CD4-positive, alpha-beta memory T cell (primary cell): Measurements from ENCODE around the gene CCNL1. TPM values are rescaled to one million over a fixed set of nuclear protein-coding genes. Genes with fewer than 3 reads are reported as not detected.

Source experiments
- CTCF ChIA-PET: fragments of 350-600 bp; sonication (Branson Sonifier 250); formaldehyde crosslinking; loops from one replicate; lab custom pipeline; 2021; ENCODE audit warnings: inconsistent platforms; ENCODE audit not compliant: partially characterized antibody; lab: Charles Lee
- POLR2A ChIA-PET: fragments of 350-600 bp; sonication (Branson Sonifier 250); formaldehyde crosslinking; loops from one replicate; lab custom pipeline; 2021; ENCODE audit not compliant: partially characterized antibody; lab: Charles Lee
- DNase-seq, 5 donors: peaks; one replicate each; pipeline versions ENCODE4 v3.0.0 to v3.0.0-alpha.2; 2020 to 2022; ENCODE audit warnings: mixed read lengths in 1 of 5
- H3K27ac ChIP-seq: one replicate; pipeline ENCODE4 v1.7.0; 2013; ENCODE audit warnings: low read depth, low read length
- H3K27me3 ChIP-seq: 2 replicates; pipeline ENCODE4 v1.7.0; 2013; ENCODE audit warnings: mild to moderate bottlenecking, low read length, moderate library complexity; ENCODE audit not compliant: insufficient read depth
- H3K36me3 ChIP-seq: 2 replicates; pipeline ENCODE4 v1.7.0; 2013; ENCODE audit warnings: mild to moderate bottlenecking, low read length, moderate library complexity; ENCODE audit not compliant: insufficient read depth
- H3K4me1 ChIP-seq: 2 replicates; pipeline ENCODE4 v1.7.0; 2013; ENCODE audit warnings: mild to moderate bottlenecking, low read length, moderate library complexity; ENCODE audit not compliant: insufficient read depth
- H3K4me3 ChIP-seq, 2 donors: one replicate each; pipeline ENCODE4 v1.7.0; 2013; ENCODE audit warnings: low read length in 2 of 2, mild to moderate bottlenecking in 1 of 2
- H3K9me3 ChIP-seq, 2 donors: one replicate each; pipeline ENCODE4 v1.7.0; 2013; ENCODE audit warnings: low read length in 2 of 2, control low read depth in 1 of 2; ENCODE audit not compliant: control insufficient read depth in 1 of 2
- H3K27ac Mint-ChIP-seq, 7 donors: one replicate each; pipeline ENCODE4 v1.8.0; 2020 to 2021; ENCODE audit warnings: mixed read lengths in 7 of 7, mild to moderate bottlenecking in 6 of 7, inconsistent platforms in 3 of 7, moderate library complexity in 3 of 7
- H3K27me3 Mint-ChIP-seq, 2 donors: one replicate each; pipeline ENCODE4 v1.8.0; 2020 to 2021; ENCODE audit warnings: mixed read lengths in 2 of 2
- H3K36me3 Mint-ChIP-seq, 2 donors: one replicate each; pipeline ENCODE4 v1.8.0; 2020 to 2021; ENCODE audit warnings: mixed read lengths in 2 of 2, inconsistent platforms in 1 of 2, mild to moderate bottlenecking in 1 of 2
- H3K4me1 Mint-ChIP-seq, 4 donors: one replicate each; pipeline ENCODE4 v1.8.0; 2020 to 2021; ENCODE audit warnings: mixed read lengths in 4 of 4, mild to moderate bottlenecking in 1 of 4
- H3K4me3 Mint-ChIP-seq, 8 donors: one replicate each; pipeline ENCODE4 v1.8.0; 2020 to 2021; ENCODE audit warnings: mixed read lengths in 8 of 8, mild to moderate bottlenecking in 7 of 8, moderate library complexity in 6 of 8, inconsistent platforms in 3 of 8
- H3K9me3 Mint-ChIP-seq, 8 donors: one replicate each; pipeline ENCODE4 v1.8.0; 2020 to 2021; ENCODE audit warnings: mixed read lengths in 8 of 8, mild to moderate bottlenecking in 5 of 8, inconsistent platforms in 3 of 8, moderate library complexity in 1 of 8
- intact Hi-C: fragments of 100-400 bp; cut with micrococcal nuclease; formaldehyde crosslinking; loops from one replicate; pipeline ENCODE4 v1.15.1; 2023
- polyA plus RNA-seq, 2 donors: library from polyadenylated mRNA; unstranded; fragments of 300-500 nt; fragmentation: Illumina TruSeq; gene quantifications; one replicate each; pipeline ENCODE4 v1.2.3, GENCODE V29; 2021
- total RNA-seq, 2 experiments: library from RNA; stranded (reverse); gene quantifications; one replicate each; pipeline ENCODE4 v1.2.3, GENCODE V29; 2021

Gene CCNL1
- total and polyA plus RNA-seq, 4 experiments from 2014 or later = 62.7 to 330 (median 198) TPM

DNA sequence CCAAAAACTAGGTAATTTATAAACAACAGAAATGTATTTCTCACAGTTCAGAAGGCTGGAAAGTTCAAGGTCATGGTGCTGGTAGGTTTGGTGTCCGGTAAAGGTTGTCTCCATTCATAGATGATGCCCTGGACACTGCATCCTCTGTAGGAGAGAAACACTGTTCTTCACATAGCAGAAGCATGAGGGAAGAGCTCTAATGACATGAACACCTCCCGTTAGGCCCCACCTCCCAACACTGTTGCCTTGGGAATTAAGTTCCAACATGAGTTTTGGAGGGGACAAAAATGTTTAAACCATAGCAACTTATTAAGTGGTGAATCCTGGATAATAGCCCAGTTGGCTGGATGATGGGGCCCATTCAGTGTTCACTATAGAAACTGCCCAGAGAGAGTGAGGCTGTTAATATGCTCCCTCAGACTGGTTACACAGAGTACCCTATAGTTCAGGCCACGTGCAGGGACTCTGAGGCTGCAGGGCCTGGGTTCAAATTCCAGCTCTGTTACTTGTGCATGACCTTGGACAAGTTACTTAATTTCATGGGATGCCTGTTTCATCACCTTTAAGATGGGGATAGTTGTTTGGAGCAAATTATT, 37.0 kb downstream of the CCNL1 start:
- POLR2A ChIA-PET = interaction anchor here (1.0 to 2.9 kb wide), 2 partner anchors 34 to 38 kb away, joined by 3 to 11 read pairs; no protein-coding TSS in a partner anchor
- intact Hi-C loops = no loop called here

DNA sequence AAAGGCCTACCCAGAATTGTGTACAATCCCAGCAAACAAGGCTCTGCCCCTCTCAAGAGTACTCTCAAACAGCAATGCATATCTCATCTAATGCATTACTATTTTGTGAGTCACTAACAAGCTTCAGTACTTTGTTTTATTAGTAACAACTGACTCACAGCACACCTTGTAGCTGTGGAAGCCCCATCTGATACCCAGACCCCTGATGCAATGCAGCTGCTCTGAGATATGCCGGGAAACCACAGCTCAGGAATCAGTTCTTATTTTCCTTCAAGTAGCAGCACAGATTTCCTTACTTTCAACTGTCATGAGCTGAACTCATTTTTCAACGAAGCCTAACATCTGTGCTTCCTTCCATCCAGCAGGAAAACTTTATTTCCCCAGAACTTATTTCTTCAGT, 37.8 kb downstream of the CCNL1 start:
- ChIA-PET POLR2A (interaction anchor here (0.7 to 2.9 kb wide), 3 partner anchors 9 to 38 kb away, joined by 3 to 11 read pairs (median 3); no protein-coding TSS in a partner anchor), CTCF (interaction anchor here (1.2 to 3.2 kb wide), 4 partner anchors 10 to 33 kb away, joined by 3 to 16 read pairs (median 4); no protein-coding TSS in a partner anchor)
- intact Hi-C loops = no loop called here
- peaks cover 8% of the 10 kb centered on the region for H3K4me1 ChIP-seq
- Mint-ChIP-seq H3K36me3 (peaks cover 0 to 4% of the 10 kb centered on the region in 2 donors), H3K4me1 (peaks cover 6 to 11% (median 8%) of the 10 kb centered on the region in 4 donors), H3K9me3 (peaks cover 0 to 1% (median 0%) of the 10 kb centered on the region in 8 donors), H3K27ac (peak overlapping the region in 2 of 7 donors; percentile 33 to 38), H3K27me3 (no peaks in the 10 kb centered on the region), H3K4me3 (no peak overlapping the region)
- no peak for DNase-seq
- no peak overlapping the region for H3K27ac ChIP-seq
- no peaks in the 10 kb centered on the region for H3K27me3 ChIP-seq
- no peaks in the 10 kb centered on the region for H3K36me3 ChIP-seq
- no peaks in the 10 kb centered on the region for H3K9me3 ChIP-seq
- no peak overlapping the region for H3K4me3 ChIP-seq

More for the DNA sequence above, 37.0 kb downstream of the CCNL1 start:
- peaks cover 12% of the 10 kb centered on the region for H3K4me1 ChIP-seq
- Mint-ChIP-seq H3K4me1 (peaks cover 6 to 19% (median 13%) of the 10 kb centered on the region in 4 donors), H3K9me3 (peaks cover 0 to 1% (median 0%) of the 10 kb centered on the region in 8 donors), H3K27me3 (no peaks in the 10 kb centered on the region), H3K36me3 (peaks cover 0 to 4% of the 10 kb centered on the region in 2 donors), H3K4me3 (no peak overlapping the region), H3K27ac (peak overlapping the region in 3 of 7 donors; percentile 14 to 58 (median 15))
- no peak for DNase-seq
- no peaks in the 10 kb centered on the region for H3K36me3 ChIP-seq
- H3K27ac ChIP-seq = no peak overlapping the region
- CTCF ChIA-PET = interaction anchor here (1.0 to 3.2 kb wide), 6 partner anchors 8 to 29 kb away, joined by 3 to 16 read pairs (median 3); no protein-coding TSS in a partner anchor
- H3K27me3 ChIP-seq = no peaks in the 10 kb centered on the region
- H3K4me3 ChIP-seq = no peak overlapping the region
- no peaks in the 10 kb centered on the region for H3K9me3 ChIP-seq

DNA sequence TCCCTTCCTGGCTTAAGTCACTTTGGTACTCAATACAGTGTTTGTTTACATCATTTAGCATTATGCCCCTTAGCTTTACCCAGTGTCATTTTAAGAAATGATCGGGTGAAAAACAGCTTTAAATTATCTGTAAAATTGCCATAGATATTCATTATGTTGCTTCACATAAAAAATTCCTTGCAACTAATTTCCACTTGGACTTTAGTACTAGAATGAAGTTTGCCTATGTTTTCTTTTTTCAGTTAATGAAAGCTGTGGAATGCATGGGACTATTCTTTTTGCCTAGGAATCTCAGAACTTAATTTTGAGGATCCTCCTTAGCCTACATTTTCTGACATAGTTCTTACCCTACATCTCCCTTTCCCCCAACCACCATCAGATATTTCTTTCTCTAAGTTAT, 38.4 kb downstream of the CCNL1 start:
- ChIA-PET CTCF (interaction anchor here (1.2 to 1.5 kb wide), 3 partner anchors 14 to 32 kb away, joined by 3 to 6 read pairs (median 3); no protein-coding TSS in a partner anchor), POLR2A (interaction anchor here (0.8 to 2.9 kb wide), 4 partner anchors 9 to 33 kb away, joined by 3 to 11 read pairs (median 4); no protein-coding TSS in a partner anchor)
- H3K27me3 Mint-ChIP-seq = no peaks in the 10 kb centered on the region
- no peak for DNase-seq
- Histone ChIP-seq H3K4me1 (peaks cover 8% of the 10 kb centered on the region), H3K27me3 (no peaks in the 10 kb centered on the region), H3K9me3 (no peaks in the 10 kb centered on the region), H3K27ac (no peak overlapping the region), H3K36me3 (no peaks in the 10 kb centered on the region), H3K4me3 (no peak overlapping the region)
- no peak overlapping the region for H3K4me3 Mint-ChIP-seq
- peak overlapping the region in 1 of 7 donors; percentile 3 for H3K27ac Mint-ChIP-seq
- peaks cover 0 to 1% (median 0%) of the 10 kb centered on the region in 8 donors for H3K9me3 Mint-ChIP-seq
- H3K4me1 Mint-ChIP-seq = peaks cover 6 to 9% (median 8%) of the 10 kb centered on the region in 4 donors
- intact Hi-C loops = no loop called here
- H3K36me3 Mint-ChIP-seq = peaks cover 0 to 4% of the 10 kb centered on the region in 2 donors

DNA sequence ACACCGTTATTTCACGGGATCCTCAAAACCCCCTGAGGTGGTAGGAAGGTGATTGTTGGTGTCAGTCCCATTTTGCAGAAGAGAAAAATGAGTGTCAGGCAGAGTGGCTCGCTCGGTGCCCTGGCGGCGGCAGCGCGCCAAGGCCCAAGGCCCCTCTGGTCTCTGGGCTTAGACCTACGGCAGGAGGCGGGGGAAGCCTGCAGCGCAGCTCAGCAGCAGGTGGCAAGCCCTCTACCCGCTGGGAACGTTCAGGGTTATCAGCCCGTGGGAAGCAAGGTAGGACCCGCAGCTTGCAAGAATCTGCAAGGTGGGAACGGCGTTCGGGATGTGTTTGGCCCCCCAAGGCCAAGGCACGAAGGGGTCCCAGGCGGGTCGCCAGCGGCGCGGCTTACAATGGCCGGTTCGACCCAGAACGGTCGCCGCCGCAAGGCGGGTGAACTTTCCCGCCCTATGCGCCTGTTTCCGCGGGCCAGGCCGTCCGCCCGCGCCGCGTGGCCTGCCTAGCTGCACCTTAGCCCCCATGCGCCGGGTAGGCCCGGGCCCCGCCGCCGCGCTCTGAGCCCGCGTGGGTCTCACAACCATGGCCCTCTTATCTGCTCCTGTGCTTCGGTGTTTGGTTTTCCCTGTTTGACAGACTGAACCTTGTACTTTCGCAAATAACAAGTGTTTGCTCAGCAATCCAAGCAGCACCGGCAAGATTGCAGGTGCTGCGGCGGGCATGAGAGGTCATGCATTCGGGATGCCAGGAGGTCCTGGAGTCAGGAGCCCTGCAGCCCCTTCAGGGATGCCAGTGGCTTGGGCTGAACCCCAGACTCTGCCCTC, 39.7 kb downstream of the CCNL1 start:
- Histone ChIP-seq H3K4me3 (no peak overlapping the region), H3K4me1 (peaks cover 8% of the 10 kb centered on the region), H3K9me3 (no peaks in the 10 kb centered on the region), H3K36me3 (no peaks in the 10 kb centered on the region), H3K27me3 (no peaks in the 10 kb centered on the region), H3K27ac (no peak overlapping the region)
- peak overlapping the region in 1 of 8 donors; percentile 52 for H3K4me3 Mint-ChIP-seq
- ChIA-PET POLR2A (interaction anchor here (1.0 to 5.7 kb wide), 2 partner anchors 10 to 31 kb away, joined by 3 to 25 read pairs; no protein-coding TSS in a partner anchor), CTCF (interaction anchor here (0.9 to 1.5 kb wide), 2 partner anchors 31 to 116 kb away, joined by 3 to 6 read pairs; no protein-coding TSS in a partner anchor)
- peaks cover 0 to 1% (median 0%) of the 10 kb centered on the region in 8 donors for H3K9me3 Mint-ChIP-seq
- DNase-seq = no peak
- H3K4me1 Mint-ChIP-seq = peaks cover 6 to 9% (median 8%) of the 10 kb centered on the region in 4 donors
- H3K36me3 Mint-ChIP-seq = peaks cover 0 to 4% of the 10 kb centered on the region in 2 donors
- peak overlapping the region in 2 of 7 donors; percentile 65 to 89 for H3K27ac Mint-ChIP-seq
- intact Hi-C loops = no loop called here
- peaks cover 0 to 4% of the 10 kb centered on the region in 2 donors for H3K27me3 Mint-ChIP-seq

DNA sequence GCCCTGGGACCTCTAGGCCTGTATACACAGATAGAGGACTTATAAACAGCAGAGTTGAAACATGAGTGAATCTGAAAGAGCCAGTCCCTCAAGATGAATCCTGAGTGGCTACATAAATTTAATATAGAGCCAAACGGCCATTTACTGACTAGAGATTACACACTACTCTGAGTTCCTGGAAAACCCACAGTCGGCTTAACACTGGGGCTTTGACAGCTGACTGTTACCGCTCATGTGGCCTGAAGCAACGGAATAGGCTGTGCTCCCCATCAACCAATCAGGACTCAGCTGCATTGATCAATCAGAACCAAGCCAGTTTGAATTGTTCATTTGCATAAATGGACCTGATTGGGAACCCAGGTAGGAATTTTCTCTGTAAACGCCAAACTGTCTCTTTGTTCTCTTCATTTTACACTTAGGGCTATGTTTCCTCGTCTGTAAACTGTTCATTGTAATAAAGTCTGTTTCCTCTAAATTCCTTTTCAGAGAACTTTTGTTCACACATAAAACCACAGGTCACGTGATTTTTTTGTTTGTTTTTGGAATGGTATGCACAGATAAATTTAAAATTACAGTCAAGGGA, 40.5 kb downstream of the CCNL1 start:
- H3K27ac Mint-ChIP-seq = peak overlapping the region; percentile 46 to 89 (median 53)
- Histone ChIP-seq H3K36me3 (no peaks in the 10 kb centered on the region), H3K4me3 (no peak overlapping the region), H3K9me3 (no peaks in the 10 kb centered on the region), H3K4me1 (peaks cover 8% of the 10 kb centered on the region), H3K27ac (no peak overlapping the region), H3K27me3 (no peaks in the 10 kb centered on the region)
- DNase-seq = peak in 3 of 5 donors; percentile 25 to 31 (median 28)
- peaks cover 0 to 4% of the 10 kb centered on the region in 2 donors for H3K27me3 Mint-ChIP-seq
- H3K4me1 Mint-ChIP-seq = peaks cover 6 to 9% (median 8%) of the 10 kb centered on the region in 4 donors
- peaks cover 0 to 4% of the 10 kb centered on the region in 2 donors for H3K36me3 Mint-ChIP-seq
- intact Hi-C loops = no loop called here
- CTCF ChIA-PET = interaction anchor here (1.1 kb wide), 1 partner anchor 9 kb away, joined by 3 read pairs; no protein-coding TSS in a partner anchor
- H3K4me3 Mint-ChIP-seq = peak overlapping the region in 4 of 8 donors; percentile 3 to 55 (median 28)
- POLR2A ChIA-PET = interaction anchor here (5.7 kb wide), 1 partner anchor 30 kb away, joined by 25 read pairs; no protein-coding TSS in a partner anchor
- H3K9me3 Mint-ChIP-seq = no peaks in the 10 kb centered on the region

DNA sequence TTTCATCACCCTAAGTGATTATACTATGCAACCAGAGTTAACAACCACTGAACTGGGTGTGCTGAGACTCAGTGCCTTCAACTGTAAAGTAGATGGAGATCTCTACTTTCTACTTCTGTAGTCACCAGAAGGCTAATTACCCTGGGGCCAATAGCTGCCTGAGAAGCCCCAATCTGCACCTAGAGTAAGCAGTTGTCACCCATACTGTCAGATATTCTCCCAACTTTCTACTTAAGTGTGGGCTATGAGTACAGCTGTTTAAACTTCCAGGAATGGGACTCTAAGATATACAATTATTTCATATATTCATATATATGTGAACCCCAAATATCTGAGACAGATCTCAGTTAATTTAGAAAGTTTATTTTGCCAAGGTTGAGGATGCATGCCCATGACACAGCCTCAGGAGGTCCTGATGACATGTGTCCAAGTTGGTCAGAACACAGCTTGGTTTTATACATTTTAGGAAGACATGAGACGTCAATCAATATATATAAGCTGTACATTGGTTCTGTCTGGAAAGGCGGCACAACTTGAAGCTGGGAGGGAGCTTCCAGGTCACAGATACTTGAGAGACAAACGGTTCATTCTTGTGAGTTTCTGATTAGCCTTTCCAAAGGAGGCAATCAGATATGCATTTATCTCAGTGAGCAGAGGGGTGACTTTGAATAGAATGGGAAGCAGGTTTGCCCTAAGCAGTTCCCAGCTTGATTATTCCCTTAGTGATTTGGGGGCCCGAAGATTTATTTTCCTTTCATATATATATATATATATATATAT, 41.9 kb downstream of the CCNL1 start:
- intact Hi-C loops = no loop called here
- no peak overlapping the region for H3K4me3 Mint-ChIP-seq
- Histone ChIP-seq H3K4me3 (no peak overlapping the region), H3K27ac (no peak overlapping the region), H3K4me1 (peaks cover 8% of the 10 kb centered on the region), H3K27me3 (no peaks in the 10 kb centered on the region), H3K36me3 (no peaks in the 10 kb centered on the region), H3K9me3 (no peaks in the 10 kb centered on the region)
- peaks cover 0 to 4% of the 10 kb centered on the region in 2 donors for H3K36me3 Mint-ChIP-seq
- peaks cover 0 to 4% of the 10 kb centered on the region in 2 donors for H3K27me3 Mint-ChIP-seq
- H3K4me1 Mint-ChIP-seq = peaks cover 6 to 9% (median 8%) of the 10 kb centered on the region in 4 donors
- H3K27ac Mint-ChIP-seq = peak overlapping the region in 1 of 7 donors; percentile 37
- CTCF ChIA-PET = interaction anchor here (0.7 to 1.8 kb wide), 4 partner anchors 9 to 29 kb away, joined by 3 to 7 read pairs (median 5); no protein-coding TSS in a partner anchor
- no peaks in the 10 kb centered on the region for H3K9me3 Mint-ChIP-seq
- POLR2A ChIA-PET = interaction anchor here (0.7 to 5.7 kb wide), 3 partner anchors 9 to 28 kb away, joined by 3 to 25 read pairs (median 3); no protein-coding TSS in a partner anchor
- no peak for DNase-seq
